HCT116 (cell line): ENCODE measurements around the gene CHRD. TPM values are rescaled to one million over a fixed set of nuclear protein-coding genes. Genes with fewer than 3 reads are reported as not detected.

ENCODE experiments used
- ATAC-seq: fragments of 200-7000 bp; cut with Tn5 transposase; 2 replicates; pipeline ENCODE4 v1.9.1; 2020; ENCODE audit warnings: mild to moderate bottlenecking, moderate library complexity
- BruUV-seq: library from RNA; stranded (reverse); fragments of 400-500 nt; replicated peaks from 2 replicates; lab custom pipeline; 2021; lab: Mats Ljungman, UMichigan
- CTCF ChIA-PET: fragments of 300-600 bp; sonication (Branson Sonifier 250); formaldehyde crosslinking; loops from one replicate; lab custom pipeline; 2021; ENCODE audit warnings: antibody characterized with exemption; lab: Charles Lee
- POLR2A ChIA-PET: fragments of 300-600, 350-600 bp; sonication (Branson Sonifier 250); formaldehyde crosslinking; loops from one replicate; lab custom pipeline; 2021; ENCODE audit warnings: antibody characterized with exemption; lab: Charles Lee
- RAD21 ChIA-PET, 2 experiments: fragments of 300-600 bp; sonication (Branson Sonifier 250); formaldehyde crosslinking; loops; one replicate each; lab custom pipeline; 2023; ENCODE audit warnings: low total read pairs in 2 of 2; ENCODE audit not compliant: uncharacterized antibody in 2 of 2, unreplicated experiment in 2 of 2, low non-redundant PET in 1 of 2; lab: Charles Lee
- DNase-seq: peaks from one replicate; pipeline ENCODE4 v3.0.0-alpha.2; 2010; ENCODE audit warnings: low read depth, low spot score
- H2AFZ ChIP-seq: fragments of 200-600 bp; shearing (Covaris generic), sonication (generic); 2 replicates; pipeline ENCODE4 v1.6.1; 2017; ENCODE audit warnings: low read depth, mixed run types, mixed read lengths, antibody characterized with exemption, low read length; ENCODE audit not compliant: poor library complexity, severe bottlenecking
- H3K27ac ChIP-seq: 2 replicates; pipeline ENCODE4 v1.5.1; 2012; ENCODE audit warnings: low read depth, low read length
- H3K27me3 ChIP-seq: fragments of 200-600 bp; sonication (generic); 2 replicates; pipeline ENCODE4 v1.6.1; 2016; ENCODE audit warnings: mixed run types, low read length, mixed read lengths; ENCODE audit not compliant: insufficient read depth
- H3K36me3 ChIP-seq, 2 experiments: fragments of 200-500 bp in 1 of 2; fragments of 200-600 bp in 1 of 2; sonication (Bioruptor generic) in 1 of 2; sonication (generic) in 1 of 2; 2 replicates each; pipeline versions ENCODE4 v1.5.1 to v1.6.1; 2014 to 2016; ENCODE audit warnings: low read length in 2 of 2, inconsistent platforms in 1 of 2, mixed read lengths in 1 of 2, mixed run types in 1 of 2; ENCODE audit not compliant: insufficient read depth in 2 of 2, control insufficient read depth in 1 of 2
- H3K4me1 ChIP-seq, 2 experiments: fragments of 200-600 bp in 1 of 2; sonication (generic) in 1 of 2; 2 replicates each; pipeline versions ENCODE4 v1.5.1 to v1.6.1; 2012 to 2017; ENCODE audit warnings: low read length in 2 of 2, inconsistent platforms in 1 of 2, mild to moderate bottlenecking in 1 of 2, mixed read lengths in 1 of 2, mixed run types in 1 of 2, moderate library complexity in 1 of 2; ENCODE audit not compliant: insufficient read depth in 2 of 2, control insufficient read depth in 1 of 2
- H3K4me2 ChIP-seq: fragments of 200-600 bp; sonication (generic); 2 replicates; pipeline ENCODE4 v1.6.1; 2017; ENCODE audit warnings: mixed run types, low read length, mixed read lengths
- H3K4me3 ChIP-seq, 2 experiments: fragments of 200-600 bp in 1 of 2; sonication (generic) in 1 of 2; replicated peaks in 1 of 2; 2 replicates each; pipeline ENCODE4 v1.5.1; 2011 to 2016; ENCODE audit warnings: low read length in 2 of 2, control low read depth in 1 of 2, low read depth in 1 of 2, mild to moderate bottlenecking in 1 of 2, mixed read lengths in 1 of 2, mixed run types in 1 of 2
- H3K79me2 ChIP-seq: fragments of 200-600 bp; sonication (generic); 2 replicates; pipeline ENCODE4 v1.6.1; 2017; ENCODE audit warnings: mild to moderate bottlenecking, mixed run types, low read length, moderate library complexity, mixed read lengths; ENCODE audit not compliant: insufficient read depth
- H3K9ac ChIP-seq: fragments of 200-600 bp; sonication (generic); 2 replicates; pipeline ENCODE4 v1.6.1; 2016; ENCODE audit warnings: low read length, mixed read lengths
- H3K9me2 ChIP-seq: fragments of 200-600 bp; sonication (generic), shearing (Covaris generic); 2 replicates; pipeline ENCODE4 v1.6.1; 2017; ENCODE audit warnings: mixed run types, mild to moderate bottlenecking, moderate library complexity; ENCODE audit not compliant: insufficient read depth
- H3K9me3 ChIP-seq, 2 experiments: fragments of 200-500 bp in 1 of 2; fragments of 200-600 bp in 1 of 2; sonication (Bioruptor generic) in 1 of 2; sonication (generic) in 1 of 2; 2 replicates each; pipeline ENCODE4 v1.6.1; 2014 to 2017; ENCODE audit warnings: low read length in 2 of 2, mixed read lengths in 2 of 2, inconsistent platforms in 1 of 2, low read depth in 1 of 2, mild to moderate bottlenecking in 1 of 2, mixed run types in 1 of 2, moderate library complexity in 1 of 2; ENCODE audit not compliant: control insufficient read depth in 1 of 2, insufficient read depth in 1 of 2
- H4K20me1 ChIP-seq: fragments of 200-600 bp; sonication (generic), shearing (Covaris generic); 2 replicates; pipeline ENCODE4 v1.6.1; 2017; ENCODE audit warnings: mixed run types, mild to moderate bottlenecking, moderate library complexity; ENCODE audit not compliant: insufficient read depth
- ATF3 ChIP-seq: IDR thresholded peaks from 2 replicates; pipeline ENCODE4 v1.6.1; 2012
- CEBPB ChIP-seq: IDR thresholded peaks from 2 replicates; pipeline ENCODE4 v1.6.1; 2012; ENCODE audit warnings: low read depth
- CTCF ChIP-seq, 3 experiments: fragments of 200-600 bp in 1 of 3; sonication (generic) in 1 of 3; IDR thresholded peaks in 2 of 3; conservative IDR thresholded peaks in 1 of 3; 2 replicates each; pipeline ENCODE4 v1.5.1; 2012 to 2017; ENCODE audit warnings: low read depth in 2 of 3, low read length in 2 of 3, antibody characterized with exemption in 1 of 3, borderline replicate concordance in 1 of 3, control low read depth in 1 of 3, mild to moderate bottlenecking in 1 of 3, mixed read lengths in 1 of 3, mixed run types in 1 of 3, moderate library complexity in 1 of 3; ENCODE audit not compliant: insufficient read depth in 1 of 3
- EGR1 ChIP-seq: IDR thresholded peaks from 2 replicates; pipeline ENCODE4 v1.6.1; 2012; ENCODE audit warnings: low read depth
- EZH2 ChIP-seq: fragments of 200-600 bp; sonication (generic); IDR thresholded peaks from 2 replicates; pipeline ENCODE4 v1.6.1; 2017; ENCODE audit warnings: antibody characterized with exemption, mixed run types
- EZH2phosphoT487 ChIP-seq: fragments of 200-600 bp; IDR thresholded peaks from 2 replicates; pipeline ENCODE4 v1.6.1; 2018; ENCODE audit warnings: antibody characterized with exemption, borderline replicate concordance
- FOSL1 ChIP-seq: IDR thresholded peaks from 2 replicates; pipeline ENCODE4 v1.6.1; 2012; ENCODE audit warnings: low read depth
- MAX ChIP-seq: IDR thresholded peaks from 2 replicates; pipeline ENCODE4 v1.6.1; 2012
- POLR2A ChIP-seq: IDR thresholded peaks from 2 replicates; pipeline ENCODE4 v1.7.0; 2011; ENCODE audit warnings: borderline replicate concordance; ENCODE audit not compliant: insufficient read depth, insufficient read length; ENCODE audit errors: extremely low read depth
- POLR2AphosphoS5 ChIP-seq: IDR thresholded peaks from 2 replicates; pipeline ENCODE4 v1.6.1; 2011; ENCODE audit warnings: mild to moderate bottlenecking, low read depth, low read length, moderate library complexity
- SIN3A ChIP-seq: IDR thresholded peaks from 2 replicates; pipeline ENCODE4 v1.6.1; 2012; ENCODE audit warnings: low read depth
- SP1 ChIP-seq: IDR thresholded peaks from 2 replicates; pipeline ENCODE4 v1.6.1; 2012; ENCODE audit warnings: low read depth
- SRF ChIP-seq: IDR thresholded peaks from 2 replicates; pipeline ENCODE4 v1.6.1; 2012; ENCODE audit warnings: low read depth
- ZBTB33 ChIP-seq: IDR thresholded peaks from 2 replicates; pipeline ENCODE4 v1.6.1; 2011; ENCODE audit warnings: mild to moderate bottlenecking, low read length, moderate library complexity; ENCODE audit not compliant: insufficient replicate concordance; ENCODE audit errors: extremely low read depth
- ZFX ChIP-seq: fragments of 450-650 bp; IDR thresholded peaks from 2 replicates; pipeline ENCODE4 v1.6.1; 2017
- ZNF274 ChIP-seq: fragments of 200-500 bp; sonication (Bioruptor generic); IDR thresholded peaks from 2 replicates; pipeline ENCODE4 v1.6.1; 2014; ENCODE audit warnings: mild to moderate bottlenecking, low read depth, low read length, inconsistent platforms
- intact Hi-C: fragments of 100-400 bp; cut with micrococcal nuclease; formaldehyde crosslinking; loops from 2 replicates; pipeline ENCODE4 v1.10.0; 2022
- total RNA-seq: library from RNA; stranded (reverse); gene quantifications from one replicate; pipeline ENCODE4 v1.2.1, GENCODE V29; 2021; ENCODE audit not compliant: unreplicated experiment

Gene CHRD
- total RNA-seq, 1 experiment from 2014 or later: 8.0 TPM

GRCh38 chr3:184423561-184423960 is 43.7 kb downstream of the CHRD start:
- H3K79me2 ChIP-seq: no peaks in the 10 kb centered on the region
- no peaks in the 10 kb centered on the region for H3K4me1 ChIP-seq
- intact Hi-C loops: no loop called here
- no peak overlapping the region for H2AFZ ChIP-seq
- H3K36me3 ChIP-seq: no peaks in the 10 kb centered on the region
- ATAC-seq (no peak), DNase-seq (no peak)
- ChIA-PET POLR2A (no interaction called here), CTCF (no interaction called here), RAD21 (no interaction called here)
- H3K27ac ChIP-seq: no peak overlapping the region
- no peak for TF ChIP-seq MAX
- H4K20me1 ChIP-seq: no peaks in the 10 kb centered on the region
- H3K4me2 ChIP-seq: no peak overlapping the region
- H3K9me2 ChIP-seq: no peaks in the 10 kb centered on the region
- H3K9ac ChIP-seq: no peak overlapping the region
- BruUV-seq: no TSS peak
- H3K9me3 ChIP-seq: no peaks in the 10 kb centered on the region
- H3K27me3 ChIP-seq: no peaks in the 10 kb centered on the region
- no peak overlapping the region for H3K4me3 ChIP-seq

- H3K27ac ChIP-seq: no peak overlapping the region
- no TSS peak for BruUV-seq
- no peak overlapping the region for H2AFZ ChIP-seq
- no peak for ATAC-seq
- no peaks in the 10 kb centered on the region for H3K27me3 ChIP-seq
- H3K4me2 ChIP-seq: no peak overlapping the region
- no peaks in the 10 kb centered on the region for H3K79me2 ChIP-seq
- intact Hi-C loops: no loop called here
- no peaks in the 10 kb centered on the region for H3K36me3 ChIP-seq
- no peaks in the 10 kb centered on the region for H3K9me2 ChIP-seq
- ChIA-PET CTCF (no interaction called here), RAD21 (no interaction called here), POLR2A (no interaction called here)
- H4K20me1 ChIP-seq: no peaks in the 10 kb centered on the region
- H3K4me3 ChIP-seq: no peak overlapping the region
- no peaks in the 10 kb centered on the region for H3K9me3 ChIP-seq
- H3K9ac ChIP-seq: no peak overlapping the region
- no peak for DNase-seq
- H3K4me1 ChIP-seq: no peaks in the 10 kb centered on the region
- TF ChIP-seq CTCF (IDR thresholded peaks at IDR 0.05 in 2 of 3, conservative IDR thresholded peaks at IDR 0.05 in 1 of 3; ENCODE audit: borderline replicate concordance in 1 of 3, insufficient read depth in 1 of 3, low read depth in 2 of 3, low read length in 2 of 3) (no peak), FOSL1 (no peak), ATF3 (no peak), SP1 (no peak), POLR2AphosphoS5 (no peak), SRF (no peak), ZBTB33 (no peak), EZH2phosphoT487 (no peak), SIN3A (no peak), EZH2 (no peak), POLR2A (no peak), ZNF274 (no peak), CEBPB (no peak), EGR1 (no peak), ZFX (no peak)
Measured at GRCh38 chr3:184426691-184427141, 46.9 kb downstream of the CHRD start.
